ENCODE measurements around the gene ZNF609.

DNA sequence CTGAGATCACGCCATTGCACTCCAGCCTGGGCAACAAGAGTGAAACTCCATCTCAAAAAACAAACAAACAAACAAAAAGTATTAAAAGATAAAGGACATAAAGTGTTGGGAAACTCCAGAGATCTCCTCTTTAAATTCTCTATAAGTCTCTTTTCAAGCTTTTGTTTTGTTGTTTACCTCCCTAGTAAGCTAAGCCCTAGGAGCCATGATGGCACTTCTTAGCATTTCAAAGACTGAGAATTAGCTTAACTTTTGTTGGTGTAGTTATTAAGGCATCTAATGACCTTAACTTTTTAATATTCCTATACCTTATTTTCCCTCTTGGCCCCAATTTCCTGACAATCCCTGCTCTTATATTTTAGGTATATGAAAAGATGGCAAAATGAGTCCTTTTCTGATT, 157.3 kb downstream of the ZNF609 start:
- TF ChIP-seq, protein P1, sequence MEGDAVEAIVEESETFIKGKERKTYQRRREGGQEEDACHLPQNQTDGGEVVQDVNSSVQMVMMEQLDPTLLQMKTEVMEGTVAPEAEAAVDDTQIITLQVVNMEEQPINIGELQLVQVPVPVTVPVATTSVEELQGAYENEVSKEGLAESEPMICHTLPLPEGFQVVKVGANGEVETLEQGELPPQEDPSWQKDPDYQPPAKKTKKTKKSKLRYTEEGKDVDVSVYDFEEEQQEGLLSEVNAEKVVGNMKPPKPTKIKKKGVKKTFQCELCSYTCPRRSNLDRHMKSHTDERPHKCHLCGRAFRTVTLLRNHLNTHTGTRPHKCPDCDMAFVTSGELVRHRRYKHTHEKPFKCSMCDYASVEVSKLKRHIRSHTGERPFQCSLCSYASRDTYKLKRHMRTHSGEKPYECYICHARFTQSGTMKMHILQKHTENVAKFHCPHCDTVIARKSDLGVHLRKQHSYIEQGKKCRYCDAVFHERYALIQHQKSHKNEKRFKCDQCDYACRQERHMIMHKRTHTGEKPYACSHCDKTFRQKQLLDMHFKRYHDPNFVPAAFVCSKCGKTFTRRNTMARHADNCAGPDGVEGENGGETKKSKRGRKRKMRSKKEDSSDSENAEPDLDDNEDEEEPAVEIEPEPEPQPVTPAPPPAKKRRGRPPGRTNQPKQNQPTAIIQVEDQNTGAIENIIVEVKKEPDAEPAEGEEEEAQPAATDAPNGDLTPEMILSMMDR (IDR thresholded peaks at IDR 0.05; ENCODE audit: poor library complexity, severe bottlenecking) = no peak
- TF ChIP-seq SMC3 (conservative IDR thresholded peaks at IDR 0.05; ENCODE audit: poor library complexity) (no peak), MXI1 (conservative IDR thresholded peaks at IDR 0.05; ENCODE audit: poor library complexity, severe bottlenecking) (no peak)

Data from neural cell (in vitro differentiated cells).